Measurements from ENCODE around the gene KMT2C. TPM values are rescaled to one million over a fixed set of nuclear protein-coding genes. Genes with fewer than 3 reads are reported as not detected.

Gene KMT2C
- total and polyA plus RNA-seq, 9 donors: 14.0 to 109 (median 74.0) TPM

GRCh38 chr7:152370297-152370696 lies 65.5 kb downstream of the KMT2C start:
- Histone ChIP-seq H3K4me1 (ENCODE audit: insufficient read depth) (peaks cover 3% of the 10 kb centered on the region), H3K27ac (no peak overlapping the region), H3K36me3 (no peaks in the 10 kb centered on the region), H3K4me3 (no peak overlapping the region), H3K9me3 (no peaks in the 10 kb centered on the region), H3K27me3 (no peaks in the 10 kb centered on the region)
- DNase-seq: no peak
- intact Hi-C loops (cut with DNase I): no loop called here
- no peak for TF ChIP-seq POLR2A (IDR thresholded peaks at IDR 0.05)
- no peak for TF ChIP-seq EP300 (IDR thresholded peaks at IDR 0.05)
- TF ChIP-seq CTCF (IDR thresholded peaks at IDR 0.05): no peak

GRCh38 chr7:152369518-152369917 lies 66.3 kb downstream of the KMT2C start:
- Histone ChIP-seq H3K27ac (no peak overlapping the region), H3K4me3 (no peak overlapping the region), H3K27me3 (no peaks in the 10 kb centered on the region), H3K4me1 (ENCODE audit: insufficient read depth) (peaks cover 1% of the 10 kb centered on the region), H3K9me3 (no peaks in the 10 kb centered on the region), H3K36me3 (no peaks in the 10 kb centered on the region)
- intact Hi-C loops (cut with DNase I): no loop called here
- TF ChIP-seq CTCF (IDR thresholded peaks at IDR 0.05) (no peak), POLR2A (IDR thresholded peaks at IDR 0.05) (no peak), EP300 (IDR thresholded peaks at IDR 0.05) (no peak)
- no peak for DNase-seq
- 69 to 85% (median 81%) methylated on average over 3 of the region's 3 CpGs for WGBS, 3 donors

- Histone ChIP-seq H3K9me3 (no peaks in the 10 kb centered on the region), H3K27ac (no peak overlapping the region), H3K36me3 (no peaks in the 10 kb centered on the region), H3K27me3 (no peaks in the 10 kb centered on the region), H3K4me1 (ENCODE audit: insufficient read depth) (peaks cover under 1% of the 10 kb centered on the region), H3K4me3 (no peak overlapping the region)
- TF ChIP-seq POLR2A (IDR thresholded peaks at IDR 0.05) (no peak), EP300 (IDR thresholded peaks at IDR 0.05) (no peak), CTCF (IDR thresholded peaks at IDR 0.05) (no peak)
- intact Hi-C loops (cut with DNase I): no loop called here
- 81 to 86% (median 82%) methylated on average over 8 of the region's 8 CpGs for WGBS, 3 donors
- no peak for DNase-seq
Measured at GRCh38 chr7:152367170-152367569, 68.6 kb downstream of the KMT2C start.

GRCh38 chr7:152366662-152367061 lies 69.1 kb downstream of the KMT2C start:
- no peaks in the 10 kb centered on the region for H3K36me3 ChIP-seq
- intact Hi-C loops (cut with DNase I): no loop called here
- TF ChIP-seq CTCF (IDR thresholded peaks at IDR 0.05): no peak
- no peak for TF ChIP-seq EP300 (IDR thresholded peaks at IDR 0.05)
- TF ChIP-seq POLR2A (IDR thresholded peaks at IDR 0.05): no peak
- H3K4me1 ChIP-seq (ENCODE audit: insufficient read depth): peaks cover 2% of the 10 kb centered on the region
- H3K27ac ChIP-seq: no peak overlapping the region
- H3K9me3 ChIP-seq: no peaks in the 10 kb centered on the region
- no peak overlapping the region for H3K4me3 ChIP-seq
- peak in 4 of 5 donors; percentile 27 to 51 (median 38) for DNase-seq
- H3K27me3 ChIP-seq: no peaks in the 10 kb centered on the region
- 39 to 73% (median 57%) methylated on average over 32 of the region's 32 CpGs for WGBS, 3 donors
